Transverse colon (tissue), 4 donors: ENCODE data around the gene TAS1R2. TPM values are rescaled to one million over a fixed set of nuclear protein-coding genes. Genes with fewer than 3 reads are reported as not detected.
"Not testable (repeated sequence)": the region's sequence is repeated elsewhere in the genome, so short reads cannot be mapped to it uniquely, and the experiment has no call there.

Experiments
- DNase-seq: peaks from one replicate; pipeline ENCODE4 v3.0.0-alpha.2; 2019
- H3K27ac ChIP-seq, 4 donors: fragments of 200-600 bp; sonication (generic); 2 replicates each; pipeline ENCODE4 v1.5.1; 2016 to 2018; ENCODE audit warnings: inconsistent platforms in 4 of 4
- H3K27me3 ChIP-seq: fragments of 200-600 bp; sonication (generic); 2 replicates; pipeline ENCODE4 v1.5.1; 2017; ENCODE audit warnings: inconsistent platforms
- H3K36me3 ChIP-seq, 4 donors: fragments of 200-600 bp; sonication (generic); 2 replicates each; pipeline ENCODE4 v1.5.1; 2017 to 2019; ENCODE audit warnings: inconsistent platforms in 4 of 4
- H3K4me1 ChIP-seq, 4 donors: fragments of 200-600 bp; sonication (generic); 2 replicates each; pipeline ENCODE4 v1.5.1; 2017 to 2020; ENCODE audit warnings: inconsistent platforms in 4 of 4
- H3K4me3 ChIP-seq, 4 donors: fragments of 200-600 bp; sonication (generic); 1 replicate in 1 of 4; 2 replicates in 3 of 4; pipeline versions ENCODE4 v1.5.1 to v1.6.1; 2017 to 2019; ENCODE audit warnings: inconsistent platforms in 4 of 4
- H3K9me3 ChIP-seq, 2 donors: fragments of 200-600 bp; sonication (generic); 2 replicates each; pipeline ENCODE4 v1.5.1; 2017 to 2019; ENCODE audit warnings: inconsistent platforms in 2 of 2
- CTCF ChIP-seq, 5 experiments: fragments of 200-600 bp in 3 of 5; fragments of 450-650 bp in 2 of 5; sonication (generic) in 3 of 5; IDR thresholded peaks; 1 replicate in 2 of 5; 2 replicates in 3 of 5; pipeline ENCODE4 v1.5.1; 2016 to 2017; ENCODE audit warnings: antibody characterized with exemption in 5 of 5, inconsistent platforms in 3 of 5, mild to moderate bottlenecking in 2 of 5, moderate library complexity in 1 of 5
- EP300 ChIP-seq: sonication (generic); formaldehyde crosslinking; IDR thresholded peaks from one replicate; pipeline ENCODE4 v1.6.1; 2017; ENCODE audit warnings: antibody characterized with exemption, low read depth
- POLR2A ChIP-seq: fragments of 450-650 bp; IDR thresholded peaks from one replicate; pipeline ENCODE4 v1.6.1; 2016; ENCODE audit warnings: antibody characterized with exemption, mild to moderate bottlenecking, moderate library complexity
- POLR2AphosphoS5 ChIP-seq, 3 donors: sonication (generic); formaldehyde crosslinking; IDR thresholded peaks; one replicate each; pipeline ENCODE4 v1.6.1; 2016; ENCODE audit warnings: antibody characterized with exemption in 3 of 3
- WGBS, 2 donors: methylation state at CpG; one replicate each; pipeline ENCODE4 v1.1.5; 2018; ENCODE audit warnings: low coverage in 1 of 2; 5-methylcytosine and 5-hydroxymethylcytosine counted together
- in situ Hi-C, 4 donors: fragments of 200-750 bp; cut with MboI; loops; one replicate each; pipeline versions ENCODE4 v1.15.0 to v1.15.1; 2017; ENCODE audit warnings: low sequenced_read_pairs in 3 of 4, low pct_ligation_motif_present in 1 of 4, low pct_unique_long_range_greater_than_20kb in 1 of 4
- intact Hi-C: fragments of 100-400 bp; cut with DNase I; formaldehyde crosslinking; loops from one replicate; pipeline ENCODE4 v1.15.1; 2023; ENCODE audit warnings: low total_unique reads
- total RNA-seq, 4 donors: library from RNA; depleted of rRNA; stranded (reverse); fragments of >200 nt; gene quantifications; one replicate each; pipeline ENCODE4 v1.1.0, GENCODE V29; 2016

Gene TAS1R2
- total RNA-seq, 4 donors from 2014 or later: not detected

GRCh38 chr1:18854331-18855025 is 5.0 kb downstream of the TAS1R2 start:
- H3K36me3 ChIP-seq: no peaks in the 10 kb centered on the region
- in situ Hi-C loops (no loop called here), intact Hi-C loops (no loop called here)
- TF ChIP-seq EP300 (no peak), CTCF (IDR thresholded peaks at IDR 0.05) (no peak), POLR2A (no peak), POLR2AphosphoS5 (IDR thresholded peaks at IDR 0.05) (no peak)
- no peaks in the 10 kb centered on the region for H3K9me3 ChIP-seq
- no peak overlapping the region for H3K27ac ChIP-seq
- no peak for DNase-seq
- 93% methylated on average over 49 of the region's 49 CpGs; no CpG with 5 or more reads in 1 of the 2 donors for WGBS, 2 donors
- H3K4me1 ChIP-seq: no peaks in the 10 kb centered on the region
- H3K4me3 ChIP-seq: no peak overlapping the region
- no peaks in the 10 kb centered on the region for H3K27me3 ChIP-seq

- H3K27ac ChIP-seq: no peak overlapping the region
These were observed 7.0 kb downstream of the TAS1R2 start for GRCh38 chr1:18852501-18852900.

GRCh38 chr1:18849261-18849711 is 10.2 kb downstream of the TAS1R2 start:
- no peak for DNase-seq
- H3K27me3 ChIP-seq: no peaks in the 10 kb centered on the region
- TF ChIP-seq CTCF (IDR thresholded peaks at IDR 0.05) (no peak), POLR2AphosphoS5 (IDR thresholded peaks at IDR 0.05) (no peak), EP300 (no peak), POLR2A (no peak)
- H3K4me1 ChIP-seq: no peaks in the 10 kb centered on the region
- H3K36me3 ChIP-seq: no peaks in the 10 kb centered on the region
- H3K27ac ChIP-seq: no peak overlapping the region
- 39 to 52% methylated on average over 5 to 11 of the region's 11 CpGs for WGBS, 2 donors
- in situ Hi-C loops (no loop called here), intact Hi-C loops (no loop called here)
- no peaks in the 10 kb centered on the region for H3K9me3 ChIP-seq
- H3K4me3 ChIP-seq: no peak overlapping the region

More at GRCh38 chr1:18852501-18852900, 7.0 kb downstream of the TAS1R2 start:
- Histone ChIP-seq H3K36me3 (no peaks in the 10 kb centered on the region), H3K27me3 (no peaks in the 10 kb centered on the region), H3K4me1 (no peaks in the 10 kb centered on the region), H3K9me3 (no peaks in the 10 kb centered on the region), H3K4me3 (no peak overlapping the region)
- no peak for TF ChIP-seq POLR2AphosphoS5 (IDR thresholded peaks at IDR 0.05)
- no peak for TF ChIP-seq POLR2A
- TF ChIP-seq CTCF (IDR thresholded peaks at IDR 0.05): no peak
- TF ChIP-seq EP300: no peak
- intact Hi-C loops: no loop called here
- no peak for DNase-seq
- in situ Hi-C loops: no loop called here
- WGBS, 2 donors: 36% methylated on average over 6 of the region's 6 CpGs; no CpG with 5 or more reads in 1 of the 2 donors

- in situ Hi-C loops, H3K27ac ChIP-seq, H3K4me3 ChIP-seq, H3K4me1 ChIP-seq, intact Hi-C loops, DNase-seq, H3K36me3 ChIP-seq, H3K9me3 ChIP-seq, H3K27me3 ChIP-seq: not testable (repeated sequence)
- WGBS, 2 donors: 89 to 90% methylated on average over 2 of the region's 2 CpGs
These were observed 11.7 kb downstream of the TAS1R2 start for GRCh38 chr1:18847723-18848122.

GRCh38 chr1:18840145-18840544 is 19.3 kb downstream of the TAS1R2 start:
- no peak for DNase-seq
- H3K4me1 ChIP-seq: no peaks in the 10 kb centered on the region
- no peaks in the 10 kb centered on the region for H3K36me3 ChIP-seq
- H3K4me3 ChIP-seq: no peak overlapping the region
- H3K27ac ChIP-seq: no peak overlapping the region
- 84 to 92% methylated on average over 9 to 17 of the region's 17 CpGs for WGBS, 2 donors
- in situ Hi-C loops: no loop called here
- intact Hi-C loops: no loop called here
- H3K9me3 ChIP-seq: no peaks in the 10 kb centered on the region
- H3K27me3 ChIP-seq: peaks cover 14% of the 10 kb centered on the region
- TF ChIP-seq CTCF (IDR thresholded peaks at IDR 0.05): no peak
- TF ChIP-seq POLR2A: no peak
- no peak for TF ChIP-seq POLR2AphosphoS5 (IDR thresholded peaks at IDR 0.05)
- TF ChIP-seq EP300: no peak
